Measurements from ENCODE around the gene NAT8L. TPM values are rescaled to one million over a fixed set of nuclear protein-coding genes. Genes with fewer than 3 reads are reported as not detected.
A peak's percentile ranks its signal among the peaks of the same experiment; 100 is the strongest.

The NAT8L gene
- total RNA-seq, 1 donor from 2014 or later = 9.8 TPM

- no peak for DNase-seq (ENCODE audit: low spot score in 2 of 2)
- no peak for FAIRE-seq
These were observed 26.4 kb downstream of the NAT8L start for GRCh38 chr4:2085496-2085901.

- DNase-seq (ENCODE audit: low spot score in 2 of 2) = no peak
These were observed 28.0 kb downstream of the NAT8L start for GRCh38 chr4:2087170-2087569.

GRCh38 chr4:2089222-2089621 is 30.1 kb downstream of the NAT8L start:
- no peak for FAIRE-seq

More at GRCh38 chr4:2087170-2087569, 28.0 kb downstream of the NAT8L start:
- FAIRE-seq = no peak

GRCh38 chr4:2090642-2091041 is 31.5 kb downstream of the NAT8L start:
- DNase-seq (ENCODE audit: low spot score in 2 of 2) = no peak
- no peak for FAIRE-seq

More at GRCh38 chr4:2089222-2089621, 30.1 kb downstream of the NAT8L start:
- DNase-seq (ENCODE audit: low spot score in 2 of 2) = no peak

GRCh38 chr4:2091990-2092668 is 33.0 kb downstream of the NAT8L start:
- FAIRE-seq (no peak), DNase-seq (ENCODE audit: low spot score in 2 of 2) (no peak)

- no peak for DNase-seq (ENCODE audit: low spot score in 2 of 2)
- FAIRE-seq = no peak
These were observed 33.5 kb downstream of the NAT8L start for GRCh38 chr4:2092669-2093053.

- FAIRE-seq = no peak
- DNase-seq (ENCODE audit: low spot score in 2 of 2) = no peak
These were observed 34.1 kb downstream of the NAT8L start for GRCh38 chr4:2093265-2093664.

- DNase-seq (ENCODE audit: low spot score in 2 of 2) (no peak), FAIRE-seq (no peak)
These were observed 35.4 kb downstream of the NAT8L start for GRCh38 chr4:2094545-2094944.

- DNase-seq (ENCODE audit: low spot score in 2 of 2) (no peak), FAIRE-seq (no peak)
These were observed 36.3 kb downstream of the NAT8L start for GRCh38 chr4:2095236-2096072.

- no peak for DNase-seq (ENCODE audit: low spot score in 2 of 2)
- no peak for FAIRE-seq
These were observed 37.0 kb downstream of the NAT8L start for GRCh38 chr4:2096073-2096609.

GRCh38 chr4:2101346-2102044 is 42.4 kb downstream of the NAT8L start:
- FAIRE-seq (no peak), DNase-seq (ENCODE audit: low spot score in 2 of 2) (no peak)

- FAIRE-seq (no peak), DNase-seq (ENCODE audit: low spot score in 2 of 2) (no peak)
These were observed 43.1 kb downstream of the NAT8L start for GRCh38 chr4:2102045-2102883.

- no peak for DNase-seq (ENCODE audit: low spot score in 2 of 2)
- FAIRE-seq = peak; percentile 30
These were observed 44.2 kb downstream of the NAT8L start for GRCh38 chr4:2103127-2103842.

- DNase-seq (ENCODE audit: low spot score in 2 of 2) (no peak), FAIRE-seq (no peak)
These were observed 44.9 kb downstream of the NAT8L start for GRCh38 chr4:2103843-2104547.

- FAIRE-seq (no peak), DNase-seq (ENCODE audit: low spot score in 2 of 2) (no peak)
These were observed 45.6 kb downstream of the NAT8L start for GRCh38 chr4:2104556-2105345.

GRCh38 chr4:2105559-2105958 is 46.4 kb downstream of the NAT8L start:
- DNase-seq (ENCODE audit: low spot score in 2 of 2) = no peak
- FAIRE-seq = no peak

GRCh38 chr4:2116687-2117400 is 57.7 kb downstream of the NAT8L start:
- no peak for FAIRE-seq
- DNase-seq (ENCODE audit: low spot score in 2 of 2) = no peak

All from frontal cortex (tissue), 4 donors.